Lower leg skin (tissue), 4 donors: ENCODE measurements around the gene CCDC74A. TPM values are rescaled to one million over a fixed set of nuclear protein-coding genes. Genes with fewer than 3 reads are reported as not detected.
"Not testable (repeated sequence)": the region's sequence is repeated elsewhere in the genome, so short reads cannot be mapped to it uniquely, and the experiment has no call there.

ENCODE experiments used
- DNase-seq, 2 donors: peaks; one replicate each; pipeline ENCODE4 v3.0.0-alpha.2; 2019; ENCODE audit warnings: low spot score in 2 of 2
- H3K4me3 ChIP-seq: fragments of 200-600 bp; sonication (generic); 2 replicates; pipeline ENCODE4 v1.5.1; 2017; ENCODE audit warnings: mild to moderate bottlenecking, low read depth; ENCODE audit not compliant: poor library complexity, severe bottlenecking
- CTCF ChIP-seq, 3 donors: fragments of 450-650 bp; IDR thresholded peaks; one replicate each; pipeline ENCODE4 v1.5.1; 2016; ENCODE audit warnings: antibody characterized with exemption in 3 of 3, mild to moderate bottlenecking in 3 of 3, moderate library complexity in 2 of 3
- POLR2A ChIP-seq, 2 donors: fragments of 450-650 bp; IDR thresholded peaks; one replicate each; pipeline ENCODE4 v1.6.1; 2016 to 2017; ENCODE audit warnings: antibody characterized with exemption in 2 of 2, mild to moderate bottlenecking in 1 of 2, moderate library complexity in 1 of 2
- WGBS, 2 donors: methylation state at CpG; one replicate each; pipeline ENCODE4 v1.1.5; 2018; 5-methylcytosine and 5-hydroxymethylcytosine counted together
- intact Hi-C: fragments of 100-400 bp; cut with DNase I; formaldehyde crosslinking; loops from one replicate; pipeline ENCODE4 v1.15.0; 2023; ENCODE audit warnings: low total_unique reads
- total RNA-seq, 4 donors: library from RNA; depleted of rRNA; stranded (reverse); fragments of >200 nt; gene quantifications; one replicate each; pipeline ENCODE4 v1.1.0, GENCODE V29; 2016

Gene CCDC74A
- total RNA-seq, 4 donors from 2014 or later, result 5.9 to 15.4 (median 8.5) TPM

- intact Hi-C loops, result no loop called here
- WGBS, 2 donors, result 95 to 96% methylated on average over 11 to 16 of the region's 17 CpGs
Measured at GRCh38 chr2:131517106-131517831, 10.4 kb upstream of the CCDC74A start.

GRCh38 chr2:131517856-131518255 is 9.8 kb upstream of the CCDC74A start:
- H3K4me3 ChIP-seq, DNase-seq, intact Hi-C loops: not testable (repeated sequence)
- 90 to 92% methylated on average over 10 to 16 of the region's 16 CpGs for WGBS, 2 donors

More at GRCh38 chr2:131517106-131517831, 10.4 kb upstream of the CCDC74A start:
- no peak overlapping the region for H3K4me3 ChIP-seq
- no peak for DNase-seq
- TF ChIP-seq CTCF (IDR thresholded peaks at IDR 0.05) (no peak), POLR2A (IDR thresholded peaks at IDR 0.05) (no peak)

GRCh38 chr2:131518531-131518930 is 9.2 kb upstream of the CCDC74A start:
- intact Hi-C loops, DNase-seq, H3K4me3 ChIP-seq: not testable (repeated sequence)
- 87 to 88% methylated on average over 6 to 7 of the region's 11 CpGs for WGBS, 2 donors

GRCh38 chr2:131519466-131519865 is 8.2 kb upstream of the CCDC74A start:
- intact Hi-C loops, result no loop called here
- TF ChIP-seq POLR2A (IDR thresholded peaks at IDR 0.05), result no peak
- WGBS, 2 donors, result 94% methylated on average over 12 to 15 of the region's 15 CpGs
- H3K4me3 ChIP-seq, result no peak overlapping the region
- DNase-seq, result no peak

- DNase-seq, H3K4me3 ChIP-seq, intact Hi-C loops: not testable (repeated sequence)
- WGBS, 2 donors, result 83 to 89% methylated on average over 20 to 21 of the region's 24 CpGs
Measured at GRCh38 chr2:131519871-131520470, 7.7 kb upstream of the CCDC74A start.

- no peak overlapping the region for H3K4me3 ChIP-seq
- intact Hi-C loops, result no loop called here
- TF ChIP-seq CTCF (IDR thresholded peaks at IDR 0.05) (no peak), POLR2A (IDR thresholded peaks at IDR 0.05) (no peak)
- no peak for DNase-seq
- WGBS, 2 donors, result 94 to 98% methylated on average over 9 to 10 of the region's 10 CpGs
Measured at GRCh38 chr2:131520526-131520925, 7.2 kb upstream of the CCDC74A start.

- WGBS, 2 donors, result 80 to 86% methylated on average over 6 of the region's 6 CpGs
Measured at GRCh38 chr2:131521524-131521923, 6.2 kb upstream of the CCDC74A start.

GRCh38 chr2:131521961-131522781 is 5.5 kb upstream of the CCDC74A start:
- TF ChIP-seq POLR2A (IDR thresholded peaks at IDR 0.05) (no peak), CTCF (IDR thresholded peaks at IDR 0.05) (no peak)
- 64 to 80% methylated on average over 20 of the region's 20 CpGs for WGBS, 2 donors
- peak in 1 of 2 donors; percentile 82 for DNase-seq
- no peak overlapping the region for H3K4me3 ChIP-seq
- intact Hi-C loops, result no loop called here

More at GRCh38 chr2:131521524-131521923, 6.2 kb upstream of the CCDC74A start:
- H3K4me3 ChIP-seq, intact Hi-C loops: not testable (repeated sequence)
- DNase-seq, result peak in 1 of 2 donors; percentile 17

GRCh38 chr2:131525256-131525655 is 2.4 kb upstream of the CCDC74A start:
- DNase-seq, result peak in 1 of 2 donors; percentile 37
- intact Hi-C loops, H3K4me3 ChIP-seq: not testable (repeated sequence)
- WGBS, 2 donors, result 95 to 96% methylated on average over 2 of the region's 2 CpGs

- DNase-seq, result peak in 1 of 2 donors; percentile 78
- not testable (repeated sequence) for H3K4me3 ChIP-seq
- WGBS, 2 donors, result 66 to 84% methylated on average over 17 to 23 of the region's 26 CpGs
Measured at GRCh38 chr2:131528981-131529863, 1.5 kb downstream of the CCDC74A start.

More at GRCh38 chr2:131528981-131529863, 1.5 kb downstream of the CCDC74A start:
- intact Hi-C loops, result not testable (repeated sequence)
